Activated CD4-positive, CD25-positive, alpha-beta regulatory T cell treated with anti-CD3 and anti-CD28 coated beads, Interleukin-2, amount 50 U/mL, for 16 hours (primary cell): ENCODE data around the gene SRGN.
A peak's percentile ranks its signal among the peaks of the same experiment; 100 is the strongest.

Experiments
- DNase-seq: peaks from one replicate; pipeline ENCODE4 v3.0.0-alpha.2; 2020; ENCODE audit warnings: low read depth, low spot score

Gene SRGN

DNA sequence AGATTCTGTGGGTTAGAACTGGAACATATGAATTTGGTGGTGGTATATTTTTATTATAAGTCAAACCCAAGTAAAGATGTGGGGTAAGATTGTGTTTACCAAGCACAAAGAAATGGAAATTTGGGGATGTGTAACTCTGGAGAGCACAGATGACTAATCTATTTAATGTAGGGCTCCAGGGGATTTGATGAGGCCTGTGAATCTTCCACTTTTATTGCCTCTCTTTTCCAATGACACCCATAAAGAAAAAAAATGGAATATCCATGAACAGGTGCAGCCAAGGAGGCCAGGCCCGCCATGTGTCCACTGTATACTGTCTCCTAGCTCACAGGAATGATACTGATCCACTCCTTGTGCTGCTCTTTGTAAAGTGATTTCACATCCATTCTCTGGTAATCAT is 2.8 kb downstream of the SRGN start:
- DNase-seq = no peak

DNA sequence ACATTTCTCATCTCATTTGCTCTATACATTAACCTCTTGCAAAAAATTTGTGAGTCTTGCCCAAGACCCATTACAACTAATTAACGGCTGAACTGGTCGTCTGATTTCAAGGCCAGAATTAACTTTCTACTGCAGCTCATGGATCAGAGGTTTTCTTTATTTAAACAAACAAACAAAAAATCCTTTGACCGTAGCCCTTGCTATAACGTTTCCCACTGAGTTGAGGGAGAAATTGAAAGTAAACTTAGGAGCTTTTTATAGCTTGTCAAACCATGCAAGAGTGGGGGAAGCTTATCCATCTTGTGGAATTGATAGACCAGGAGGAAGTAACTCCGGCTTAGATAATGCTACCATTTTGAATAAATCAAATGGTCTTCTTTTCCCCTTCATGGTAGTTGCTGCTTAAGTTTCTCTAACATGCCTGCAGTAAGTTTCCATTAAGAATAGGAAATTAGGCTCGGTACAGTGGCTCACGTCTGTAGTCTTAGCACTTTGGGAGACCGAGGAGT is 3.3 kb downstream of the SRGN start:
- no peak for DNase-seq

DNA sequence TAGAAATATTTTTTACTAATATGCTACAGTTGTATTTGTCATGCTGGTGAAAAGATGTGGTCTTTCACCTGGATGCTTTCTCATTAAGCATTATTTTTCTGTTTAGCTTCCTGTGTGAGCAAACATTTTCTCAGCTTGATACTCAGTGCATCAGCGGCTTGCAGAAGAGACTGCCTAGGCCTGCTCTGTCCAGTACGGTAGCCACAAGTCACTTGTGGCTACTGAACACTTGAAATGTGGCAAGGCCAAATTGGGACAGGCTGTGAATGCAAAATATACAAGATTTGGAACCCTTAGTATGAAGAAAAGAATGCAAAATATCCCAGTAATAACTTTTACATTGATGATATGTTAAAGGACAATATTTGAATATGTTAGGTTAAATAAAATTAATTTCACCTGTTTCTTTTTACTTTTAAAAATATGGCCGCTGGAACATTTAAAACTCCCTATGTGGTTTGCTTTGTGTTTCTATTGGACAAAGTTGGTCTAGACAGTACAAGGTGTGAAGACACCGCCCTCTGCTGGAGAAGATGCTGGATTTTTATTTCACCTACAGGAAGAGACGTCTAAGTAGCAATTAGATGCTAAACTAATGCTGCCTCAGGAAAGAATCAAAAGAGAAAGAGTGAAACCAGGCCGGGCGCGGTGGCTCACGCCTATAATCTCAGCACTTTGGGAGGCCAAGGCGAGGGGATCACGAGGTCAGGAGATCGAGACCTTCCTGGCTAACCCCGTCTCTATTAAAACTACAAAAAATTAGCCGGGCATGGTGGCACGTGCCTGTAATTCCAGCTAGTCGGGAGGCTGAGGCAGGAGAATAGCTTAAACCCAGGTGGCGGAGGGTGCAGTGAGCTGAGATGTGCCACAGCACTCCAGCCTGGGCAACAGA is 5.3 kb downstream of the SRGN start:
- peak; percentile 81 for DNase-seq

DNA sequence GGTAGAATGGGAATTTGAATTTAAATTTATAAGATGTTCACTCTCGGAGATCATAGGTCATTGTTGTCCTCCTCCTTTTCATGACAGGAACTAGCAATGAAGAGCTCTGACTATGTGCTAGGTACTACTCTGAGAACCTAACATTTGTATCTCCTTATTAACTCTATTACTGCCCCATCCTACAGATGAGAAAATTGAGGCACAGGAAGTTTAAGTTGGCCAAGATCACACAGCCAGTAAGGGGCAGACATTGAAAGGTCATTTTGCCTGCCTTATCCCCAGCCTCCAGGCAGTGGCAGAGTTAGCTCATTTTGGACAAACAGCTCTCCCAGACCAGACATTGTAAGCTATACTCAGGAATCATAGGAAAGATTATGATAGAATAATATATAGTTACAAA is 6.0 kb downstream of the SRGN start:
- no peak for DNase-seq

DNA sequence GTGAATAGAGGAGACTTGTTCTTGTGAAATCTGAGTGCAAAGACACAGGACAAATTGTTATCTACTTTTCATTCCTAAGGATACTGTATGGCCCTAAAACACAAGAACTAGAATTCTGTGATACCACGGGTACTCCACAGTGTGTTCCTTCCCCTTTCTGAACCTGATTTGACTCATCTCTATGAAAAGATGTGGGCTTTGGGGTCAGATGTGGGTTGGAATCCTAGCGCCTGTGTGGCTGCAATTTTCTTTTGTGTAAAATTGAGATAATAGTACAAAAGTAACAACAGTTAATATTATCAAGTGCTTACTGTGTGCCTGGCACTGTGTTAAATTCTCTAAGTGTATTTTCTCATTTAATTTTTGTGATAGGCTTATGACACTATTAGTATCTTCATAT is 8.1 kb downstream of the SRGN start:
- no peak for DNase-seq

DNA sequence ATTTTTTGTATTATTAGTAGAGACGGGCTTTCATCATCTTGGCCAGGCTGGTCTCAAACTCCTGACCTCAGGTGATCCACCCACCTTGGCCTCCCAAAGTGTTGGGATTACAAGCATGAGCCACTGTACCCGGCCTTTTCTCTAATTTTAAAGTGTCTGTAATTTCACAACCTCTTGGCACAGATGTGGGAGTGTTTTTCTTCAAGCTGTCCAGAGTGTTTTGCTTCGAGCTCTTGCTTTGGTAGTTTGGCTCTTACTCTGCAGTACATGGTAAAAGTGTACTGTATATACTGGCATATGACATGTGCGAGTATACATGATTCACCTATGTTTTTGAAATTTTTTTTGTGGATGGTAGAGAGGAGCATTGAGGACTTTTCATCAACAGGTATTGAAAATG is 9.8 kb downstream of the SRGN start:
- no peak for DNase-seq

DNA sequence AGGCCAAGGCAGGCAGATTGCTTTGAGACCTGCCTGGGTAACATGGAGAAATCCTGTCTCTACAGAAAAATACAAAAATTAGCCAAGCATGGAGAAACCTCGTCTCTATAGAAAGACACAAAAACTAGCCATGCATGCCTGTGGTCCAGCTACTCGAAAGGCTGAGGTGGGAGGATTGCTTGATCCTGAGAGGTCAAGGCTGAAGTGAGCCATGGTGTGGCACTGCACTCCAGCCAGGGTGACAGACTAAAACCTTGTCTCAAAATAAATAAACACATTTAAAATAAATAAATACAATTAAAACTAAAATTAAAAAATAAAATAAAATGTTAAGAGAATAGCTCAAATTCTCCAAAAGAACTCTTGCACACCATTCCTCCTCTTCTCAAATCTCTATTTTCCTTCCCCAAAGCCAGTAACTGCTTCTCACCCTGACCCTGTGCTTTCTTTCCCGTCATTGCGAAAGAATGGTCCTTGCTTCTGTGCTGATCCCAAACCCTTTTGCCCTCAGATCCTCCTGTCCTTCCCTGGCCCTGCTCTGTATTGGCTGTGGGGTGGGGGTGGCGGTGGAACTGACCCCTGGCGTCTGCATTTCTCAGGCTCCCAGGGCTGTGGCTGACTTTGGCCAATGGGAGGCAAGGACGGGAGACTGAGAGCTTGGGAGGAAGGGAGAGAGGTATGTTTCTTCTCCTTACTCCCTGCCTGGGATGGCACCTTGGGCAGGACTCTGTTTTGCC is 12.4 kb downstream of the SRGN start:
- DNase-seq = no peak

DNA sequence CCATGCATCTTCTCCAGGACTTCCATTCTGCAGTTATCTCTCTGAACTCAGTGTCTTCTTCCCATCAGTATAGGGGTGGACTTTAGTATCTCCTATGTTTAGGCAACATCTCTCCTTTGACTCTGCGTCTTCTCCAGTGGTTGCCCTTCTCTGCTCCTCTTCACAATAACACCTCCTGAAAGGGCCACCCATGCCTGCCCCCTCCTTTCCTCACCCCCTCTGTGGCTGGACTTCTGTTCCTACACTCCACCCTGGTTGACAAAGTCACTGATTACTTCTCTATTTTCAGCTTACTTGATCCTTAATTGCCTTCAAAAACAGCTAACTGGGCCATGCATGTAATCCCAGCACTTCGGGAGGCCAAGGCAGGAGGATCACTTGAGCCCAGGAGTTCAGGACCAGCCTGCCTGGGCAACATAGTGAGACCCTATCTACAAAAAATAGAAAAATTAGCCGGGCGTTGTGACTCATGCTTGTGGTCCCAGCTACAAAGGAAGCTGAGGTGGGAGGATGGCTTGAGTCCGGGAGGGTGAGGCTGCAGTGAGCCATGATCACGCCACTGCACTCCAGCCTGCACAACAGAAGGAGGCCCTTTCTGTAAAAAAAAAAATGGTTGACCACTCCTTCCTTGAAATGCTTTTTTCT is 13.7 kb downstream of the SRGN start:
- DNase-seq = no peak

DNA sequence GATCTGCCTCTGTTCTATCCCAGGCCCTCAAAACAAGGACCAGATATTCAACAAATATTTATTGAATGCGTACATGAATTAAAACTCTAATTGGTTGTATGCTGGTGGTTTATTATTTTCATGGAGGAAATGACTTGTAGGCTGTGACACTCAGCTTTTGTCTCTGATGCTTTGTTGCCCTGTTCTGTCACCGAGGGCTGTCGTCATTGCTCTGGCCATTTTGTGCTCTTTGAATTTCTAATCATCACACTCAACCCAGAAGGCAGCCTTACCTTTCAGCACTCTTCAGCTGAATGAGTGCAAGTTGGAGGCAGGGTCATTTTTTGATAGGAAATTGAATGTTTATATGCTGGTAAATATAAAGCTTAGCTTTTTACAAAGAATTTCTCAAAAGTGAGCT is 14.5 kb downstream of the SRGN start:
- no peak for DNase-seq

DNA sequence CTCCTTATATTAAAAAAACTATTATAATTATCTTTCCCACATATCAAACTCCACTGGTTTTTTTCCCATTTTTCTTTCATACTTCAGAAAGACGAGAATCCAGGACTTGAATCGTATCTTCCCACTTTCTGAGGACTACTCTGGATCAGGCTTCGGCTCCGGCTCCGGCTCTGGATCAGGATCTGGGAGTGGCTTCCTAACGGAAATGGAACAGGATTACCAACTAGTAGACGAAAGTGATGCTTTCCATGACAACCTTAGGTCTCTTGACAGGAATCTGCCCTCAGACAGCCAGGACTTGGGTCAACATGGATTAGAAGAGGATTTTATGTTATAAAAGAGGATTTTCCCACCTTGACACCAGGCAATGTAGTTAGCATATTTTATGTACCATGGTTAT is 15.9 kb downstream of the SRGN start:
- no peak for DNase-seq

DNA sequence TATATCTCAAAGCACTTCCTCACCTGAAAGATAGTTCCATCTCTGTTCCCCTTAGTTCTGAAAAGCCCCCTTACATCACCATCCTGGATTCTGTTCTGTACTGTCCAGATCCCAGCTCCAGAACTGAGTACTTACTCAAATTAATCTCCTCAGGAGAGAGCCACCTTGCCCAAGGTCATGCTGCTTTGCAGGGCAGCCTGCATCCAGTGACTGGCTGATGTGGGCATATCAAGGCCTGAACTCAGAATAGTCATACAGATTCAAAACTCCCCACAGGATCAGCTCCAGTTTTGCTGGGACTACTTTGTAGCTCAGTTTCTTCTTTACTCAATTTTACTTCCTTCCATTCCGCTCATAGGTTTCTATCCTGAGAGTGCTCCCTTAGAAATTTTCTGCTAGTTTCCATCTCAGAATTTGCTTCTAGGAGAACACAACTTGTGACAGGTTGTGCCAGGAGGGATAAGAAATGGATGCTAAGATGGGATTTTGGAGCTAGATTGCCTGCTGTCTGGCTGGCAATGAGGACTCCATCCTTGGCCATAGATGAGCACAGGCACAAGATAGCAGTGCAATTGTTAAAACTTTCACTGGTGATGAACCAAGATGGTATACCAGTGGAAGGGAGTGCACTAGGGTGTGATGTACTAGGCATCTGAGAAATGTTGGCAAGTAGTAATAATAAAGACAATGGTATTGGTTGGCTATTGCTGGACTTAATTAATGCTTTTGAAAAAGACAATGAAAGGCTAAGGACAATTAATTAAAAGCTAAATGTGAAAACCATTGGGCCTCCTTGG is 17.3 kb downstream of the SRGN start:
- no peak for DNase-seq

DNA sequence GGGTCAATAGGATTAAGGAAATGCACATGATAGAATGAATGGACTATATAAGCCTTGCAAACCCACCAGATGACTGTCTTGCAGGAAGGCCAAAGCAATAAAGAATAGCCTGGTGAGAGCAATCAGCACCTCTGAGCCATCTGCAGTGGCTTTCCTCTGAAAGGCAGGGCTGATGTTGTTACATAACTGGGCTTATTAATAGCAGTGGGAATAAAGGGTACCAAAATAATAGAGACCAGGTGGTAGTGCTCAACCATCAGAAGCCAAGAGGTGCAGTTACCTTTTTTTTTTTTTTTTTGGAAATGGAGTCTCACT is 19.2 kb downstream of the SRGN start:
- DNase-seq = no peak

DNA sequence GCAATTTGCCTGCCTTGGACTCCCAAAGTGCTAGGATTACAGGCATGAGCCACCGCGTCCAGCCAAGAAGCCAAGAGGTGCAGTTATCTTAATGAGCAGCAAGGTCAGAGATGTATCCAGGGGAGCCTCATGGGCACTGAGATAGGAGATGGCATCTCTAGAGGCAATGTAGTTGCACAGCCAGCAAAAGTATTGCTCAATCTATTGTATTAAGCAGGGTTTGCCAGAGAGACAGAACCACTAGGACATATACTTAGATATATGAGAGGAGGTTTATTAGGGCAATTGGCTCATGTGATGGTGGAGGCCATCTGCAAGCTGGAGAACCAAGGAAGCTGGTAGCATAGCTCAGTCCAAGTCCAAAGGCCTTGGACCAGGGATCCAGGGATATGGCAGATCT is 19.8 kb downstream of the SRGN start:
- no peak for DNase-seq

DNA sequence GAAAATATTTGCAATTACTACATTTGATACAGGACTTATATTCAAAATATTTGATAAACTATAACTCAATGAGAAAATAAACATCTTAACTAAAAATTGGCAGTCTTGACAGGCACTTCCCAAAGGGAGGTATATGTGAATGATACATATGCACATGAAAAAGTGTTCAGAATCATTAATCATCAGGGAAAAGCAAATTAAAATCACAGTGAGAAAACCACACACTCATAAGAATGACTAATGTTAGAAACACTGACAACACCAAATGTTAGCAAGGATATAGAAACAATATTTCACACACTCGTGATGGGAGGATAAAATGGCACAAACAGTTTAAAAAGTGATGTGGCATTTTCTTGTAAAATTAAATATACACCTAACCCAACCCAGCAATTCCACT is 32.0 kb downstream of the SRGN start:
- DNase-seq = no peak

DNA sequence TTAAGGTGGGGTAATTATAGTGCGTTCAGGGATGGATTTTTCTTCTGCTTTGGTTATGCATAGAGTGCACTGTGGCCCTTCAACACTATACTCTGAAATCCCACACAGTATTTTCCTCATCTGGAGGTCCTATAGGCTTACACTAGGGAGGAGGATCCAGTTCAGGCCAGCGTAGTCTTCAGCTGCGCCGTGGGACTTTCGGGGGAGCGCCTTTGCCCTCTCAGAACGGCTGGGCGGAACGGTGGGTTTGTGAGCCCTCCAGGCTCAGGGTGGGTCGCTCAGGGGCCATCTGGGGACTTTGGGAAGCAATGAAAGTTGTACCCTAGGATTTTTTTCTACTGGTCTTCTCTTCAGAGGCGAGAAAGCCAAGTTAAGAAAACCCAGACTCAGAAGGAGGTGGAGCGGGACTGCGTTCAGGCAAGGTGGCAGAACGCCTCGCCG is 35.4 kb downstream of the SRGN start:
- DNase-seq = no peak

DNA sequence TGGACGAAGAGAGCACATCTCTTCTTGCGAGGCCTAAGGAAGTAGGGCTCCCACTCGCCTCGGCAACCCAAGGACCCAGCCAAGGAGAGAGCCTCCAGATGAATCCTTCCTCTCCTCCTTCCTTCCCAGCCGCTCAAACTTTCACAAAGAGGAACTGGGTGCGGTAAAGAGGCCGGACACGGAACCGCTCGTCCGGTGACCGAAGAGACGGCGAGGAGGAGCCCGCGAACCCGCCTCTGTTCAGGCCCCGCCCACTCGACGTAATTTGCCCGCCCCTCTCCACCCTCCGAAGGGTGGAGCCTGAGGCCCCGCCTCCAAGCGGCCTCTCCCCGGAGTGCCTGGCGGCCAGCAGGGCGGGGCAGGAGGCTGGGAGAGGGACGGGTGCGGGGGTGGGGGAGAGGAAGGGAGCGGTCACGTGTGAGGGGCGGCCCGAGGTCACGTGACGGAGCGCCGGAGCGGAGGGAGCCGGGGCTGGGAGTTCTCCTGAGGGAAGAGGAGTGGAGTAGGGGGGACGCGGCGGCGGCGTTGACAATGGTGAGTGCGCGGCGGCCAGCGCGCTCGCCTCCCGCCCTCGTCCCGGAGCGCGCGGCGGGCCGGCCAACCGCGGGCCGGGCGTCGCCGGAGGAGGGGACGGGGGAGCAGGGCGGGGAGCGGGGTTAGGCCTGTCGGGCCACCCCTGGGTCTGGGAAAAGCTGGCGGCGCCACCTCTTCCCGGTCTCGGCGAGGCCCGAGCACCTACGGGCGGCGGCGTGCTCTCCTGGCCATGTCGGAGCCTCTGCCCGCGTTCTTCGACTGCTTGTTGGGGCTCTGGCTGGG is 36.1 kb downstream of the SRGN start, which contains the start of gene VPS26A:
Gene VPS26A (plus strand): TSS at position 432 of the 816 bp plus-strand sequence. CDS start 100 bp downstream, at position 532.
- DNase-seq = peak; percentile 97

DNA sequence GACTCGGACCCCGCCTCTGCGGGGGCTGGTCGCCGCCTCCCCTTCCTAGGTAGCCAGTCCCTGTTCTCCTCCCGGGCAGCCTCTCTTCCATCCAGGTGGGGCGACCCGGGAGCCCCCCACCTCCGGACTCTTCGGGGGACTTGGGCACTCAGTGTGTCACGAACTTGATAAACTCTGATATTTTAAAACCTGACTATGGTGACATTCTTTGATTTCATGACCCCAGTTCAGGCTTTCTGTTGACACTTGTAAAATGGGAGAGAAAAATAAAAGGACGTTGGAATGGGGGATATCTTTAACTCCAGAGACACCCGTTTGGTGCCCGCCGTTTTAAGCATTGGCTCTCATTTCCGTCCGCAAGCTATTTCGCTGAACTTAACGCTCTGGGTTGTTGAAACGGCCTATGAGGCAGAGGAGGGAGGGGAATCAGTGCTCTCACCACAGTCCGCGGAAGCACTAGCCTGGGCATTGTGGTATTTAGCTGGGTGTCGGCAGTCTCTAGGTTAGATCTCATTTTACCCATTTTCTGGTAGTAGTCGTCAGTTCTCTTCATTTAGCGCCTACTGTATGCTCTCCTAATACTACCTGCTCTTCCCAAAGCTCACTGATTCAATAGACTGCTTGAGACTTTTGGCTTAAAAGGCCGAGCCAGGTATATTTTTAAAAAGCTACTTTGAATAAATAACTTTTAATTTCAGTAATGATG is 36.8 kb downstream of the SRGN start:
- DNase-seq = peak; percentile 31

DNA sequence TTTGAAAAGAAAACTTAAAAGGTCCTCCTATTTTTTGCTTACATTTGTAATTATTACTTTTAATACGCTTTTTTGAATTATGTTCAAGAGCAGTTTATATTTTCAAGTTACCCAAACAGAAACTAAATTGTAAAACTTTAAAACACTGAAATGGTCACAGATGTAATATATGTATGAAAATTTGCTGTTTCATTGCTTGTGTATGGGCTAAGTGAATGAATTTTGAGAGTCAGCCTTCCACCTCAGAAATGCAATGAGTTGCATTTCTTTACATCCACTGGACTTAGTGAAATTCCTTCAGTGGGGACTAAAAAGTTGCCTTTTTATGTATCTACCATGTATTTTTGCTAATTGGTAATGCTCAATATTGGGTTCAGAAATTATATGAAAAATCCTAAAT is 37.7 kb downstream of the SRGN start:
- DNase-seq = no peak

DNA sequence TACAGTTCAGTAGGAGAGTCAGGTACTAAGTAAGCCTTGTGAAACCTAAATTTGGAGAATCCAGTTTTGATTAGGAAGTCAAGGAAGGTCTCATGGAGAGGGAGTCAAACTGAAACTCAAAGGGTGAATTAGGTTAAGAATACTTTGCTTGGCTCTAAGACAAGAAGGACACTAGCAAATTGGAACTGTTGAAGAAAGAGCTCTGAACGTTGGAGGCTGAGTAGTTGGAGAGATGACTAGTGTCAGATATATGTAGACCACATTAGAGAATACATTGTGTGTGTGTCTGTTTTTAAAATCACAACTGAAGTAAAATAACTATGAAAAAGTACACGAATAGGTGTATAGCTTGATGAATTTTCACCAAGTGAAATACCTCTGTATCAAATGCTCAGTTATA is 42.3 kb downstream of the SRGN start:
- DNase-seq = no peak

DNA sequence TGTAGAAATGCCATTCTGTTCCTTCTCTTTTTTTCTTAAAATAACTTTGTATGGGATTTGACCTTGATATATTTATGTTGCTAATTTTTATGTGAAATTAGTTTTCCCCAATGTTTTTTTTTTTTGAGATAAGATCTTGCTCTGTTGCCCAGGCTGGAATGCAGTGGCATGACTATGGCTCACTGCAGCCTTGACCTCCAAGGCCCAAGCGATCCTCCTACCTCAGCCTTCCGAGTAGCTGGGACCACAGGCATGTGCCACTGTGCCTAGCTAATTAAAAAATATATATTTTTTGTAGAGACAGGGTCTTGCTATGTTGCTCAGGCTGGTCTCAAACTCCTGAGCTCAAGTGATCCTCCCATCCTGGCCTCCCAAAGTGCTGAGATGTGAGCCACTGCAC is 52.1 kb downstream of the SRGN start:
- no peak for DNase-seq
